ENCODE results near the gene FAM153A.
"Not testable (repeated sequence)": the region's sequence is repeated elsewhere in the genome, so short reads cannot be mapped to it uniquely, and the experiment has no call there.

Gene FAM153A

DNA sequence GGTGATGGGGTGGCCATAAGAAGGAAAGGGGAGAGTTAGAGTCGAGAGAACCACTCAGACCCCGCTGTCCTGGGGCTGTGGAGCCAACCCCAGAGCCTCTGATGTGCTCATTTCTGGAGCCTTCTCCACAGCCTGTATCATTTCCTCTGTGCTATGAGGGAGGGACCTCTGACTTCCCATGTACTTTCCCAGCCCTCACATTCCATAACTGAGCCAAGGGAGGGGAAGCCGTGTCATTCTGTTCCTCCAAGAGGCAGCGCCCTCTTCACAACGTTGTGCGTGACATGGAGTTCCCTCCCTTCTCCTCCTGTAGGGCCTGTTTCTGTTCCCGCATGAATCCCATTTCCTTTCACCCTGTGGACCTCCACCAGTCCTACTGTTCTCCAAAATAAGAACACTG is 57.8 kb downstream of the FAM153A start:
- DNase-seq = not testable (repeated sequence)

DNA sequence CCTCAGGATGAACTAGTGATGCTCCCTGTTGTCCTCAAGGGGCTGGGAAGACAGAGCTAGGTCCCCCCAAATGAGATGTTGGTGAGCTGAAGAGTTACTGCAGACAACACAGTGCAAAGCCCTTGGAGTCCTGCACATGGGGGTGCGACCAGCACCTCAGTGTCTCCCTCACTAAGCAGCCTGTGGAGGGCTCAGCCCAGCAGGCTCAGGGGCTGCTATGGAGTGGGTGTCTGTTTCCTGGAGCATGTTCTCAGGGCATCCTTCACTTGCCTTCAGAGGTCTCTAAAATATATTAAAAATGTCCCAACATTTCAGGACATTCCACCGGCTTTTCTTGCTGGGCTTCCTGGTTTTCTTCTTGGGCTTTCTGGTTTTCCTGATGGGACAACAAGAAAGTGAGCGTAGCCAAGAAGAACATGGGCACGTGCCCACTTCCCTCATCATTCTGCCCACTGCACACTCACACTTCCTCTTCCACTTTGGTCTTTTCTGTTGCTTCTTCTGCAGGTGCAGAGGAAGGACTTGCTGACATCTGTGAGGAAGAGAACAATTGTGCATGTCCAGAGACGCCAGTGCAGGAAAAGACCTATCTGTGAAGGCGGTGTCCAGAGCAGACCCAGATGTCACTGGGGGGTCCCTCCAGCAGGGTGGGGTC is 58.7 kb downstream of the FAM153A start:
- not testable (repeated sequence) for DNase-seq

DNA sequence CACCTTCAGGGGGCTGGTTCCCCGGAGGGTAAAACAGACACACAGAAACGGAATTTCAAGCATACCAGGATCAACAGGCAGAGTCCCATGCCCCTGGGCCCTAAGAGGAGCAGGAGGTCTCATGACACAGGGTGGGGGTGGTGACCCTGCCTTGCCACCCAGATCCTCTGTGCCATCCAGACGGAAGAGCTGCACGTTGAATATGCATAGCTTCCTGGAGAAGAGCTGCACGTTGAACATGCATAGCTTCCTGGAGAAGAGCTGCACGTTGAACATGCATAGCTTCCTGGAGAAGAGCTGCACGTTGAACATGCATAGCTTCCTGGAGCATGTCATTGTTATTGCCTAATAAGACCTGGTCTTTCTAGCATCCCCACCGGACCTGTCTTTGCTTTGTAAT is 59.9 kb downstream of the FAM153A start:
- DNase-seq = not testable (repeated sequence)

DNA sequence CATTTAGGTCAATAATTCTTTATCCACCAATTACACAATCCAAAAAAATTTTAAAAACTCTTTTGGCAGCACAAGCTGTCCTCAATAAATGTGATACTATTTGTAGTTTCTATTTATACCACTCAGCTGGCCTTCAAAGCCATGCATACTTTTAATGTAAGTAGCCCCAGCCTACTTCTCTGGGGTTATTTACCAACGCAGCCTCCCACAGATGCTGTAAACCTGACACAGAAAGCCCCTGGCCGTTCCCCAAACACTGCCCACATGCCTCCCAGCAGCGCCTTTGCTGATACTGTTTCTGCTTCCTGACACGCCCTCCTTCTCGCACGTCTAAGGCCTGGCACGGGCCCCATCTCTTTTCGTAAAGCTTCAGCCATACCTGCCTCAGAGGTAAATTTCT is 62.7 kb downstream of the FAM153A start:
- not testable (repeated sequence) for DNase-seq

DNA sequence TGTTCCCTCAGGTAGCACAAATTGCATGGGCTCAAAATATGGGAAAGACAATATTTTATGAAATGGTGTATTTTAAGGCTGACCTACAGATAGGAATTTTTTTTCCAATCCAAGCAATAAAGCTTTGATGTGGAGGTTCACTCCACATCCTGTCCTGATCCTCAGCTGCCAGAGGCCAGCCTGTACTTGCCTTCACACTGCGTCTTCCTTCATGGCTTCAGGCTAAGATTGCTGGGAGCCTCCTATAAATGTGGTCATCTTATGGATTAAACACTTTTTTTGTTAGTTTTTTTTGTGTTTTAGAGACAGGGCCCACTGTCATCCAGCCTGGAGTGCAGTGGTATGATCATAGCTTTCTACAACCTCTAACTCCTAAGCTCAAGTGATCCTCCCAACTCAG is 67.3 kb downstream of the FAM153A start:
- DNase-seq = not testable (repeated sequence)

DNA sequence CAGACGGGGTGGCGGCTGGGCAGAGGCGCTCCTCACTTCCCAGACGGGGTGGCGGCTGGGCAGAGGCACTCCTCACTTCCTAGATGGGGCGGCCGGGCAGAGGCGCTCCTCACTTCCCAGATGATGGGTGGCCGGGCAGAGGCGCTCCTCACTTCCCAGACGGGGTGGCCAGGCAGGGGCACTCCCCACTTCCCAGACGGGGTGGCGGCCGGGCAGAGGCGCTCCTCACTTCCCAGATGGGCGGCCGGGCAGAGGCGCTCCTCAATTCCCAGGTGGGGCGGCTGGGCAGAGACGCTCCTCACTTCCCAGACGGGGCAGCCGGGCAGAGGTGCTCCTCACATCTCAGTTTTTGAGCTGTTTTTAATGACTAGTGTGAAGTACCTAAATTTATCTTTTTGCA is 86.6 kb downstream of the FAM153A start:
- not testable (repeated sequence) for DNase-seq

DNA sequence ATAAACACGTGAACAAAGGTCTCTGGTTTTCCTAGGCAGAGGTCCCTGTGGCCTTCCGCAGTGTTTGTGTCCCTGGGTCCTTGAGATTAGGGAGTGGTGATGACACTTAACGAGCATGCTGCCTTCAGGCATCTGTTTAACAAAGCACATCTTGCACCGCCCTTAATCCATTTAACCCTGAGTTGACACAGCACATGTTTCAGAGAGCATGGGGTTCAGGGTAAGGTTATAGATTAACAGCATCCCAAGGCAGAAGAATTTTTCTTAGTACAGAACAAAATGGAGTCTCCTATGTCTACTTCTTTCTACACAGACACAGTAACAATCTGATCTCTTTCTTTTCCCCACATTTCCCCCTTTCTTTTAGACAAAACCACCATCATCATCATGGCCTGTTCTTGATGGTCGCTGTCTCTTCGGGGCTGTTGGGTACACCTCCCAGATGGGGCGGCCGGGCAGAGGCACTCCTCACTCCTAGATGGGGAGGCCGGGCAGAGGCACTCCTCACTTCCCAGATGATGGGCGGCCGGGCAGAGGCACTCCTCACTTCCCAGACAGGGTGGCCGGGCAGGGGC is 87.3 kb downstream of the FAM153A start:
- not testable (repeated sequence) for DNase-seq

DNA sequence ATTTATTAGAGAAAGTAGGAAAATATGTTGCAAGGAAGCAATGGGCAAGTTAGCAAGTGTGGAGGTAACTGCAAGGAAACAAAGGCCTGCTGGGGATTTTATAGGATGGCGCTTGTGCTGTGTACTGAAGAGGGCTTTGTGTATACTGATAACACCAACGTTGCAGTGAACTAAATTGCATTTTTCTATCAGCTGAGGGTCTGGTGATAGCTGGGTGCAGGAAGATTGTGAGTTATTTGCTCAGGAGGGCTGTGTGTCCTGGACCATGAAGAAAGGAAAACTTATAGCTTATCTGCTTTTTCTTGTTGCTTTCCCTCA is 88.2 kb downstream of the FAM153A start:
- DNase-seq = not testable (repeated sequence)

DNA sequence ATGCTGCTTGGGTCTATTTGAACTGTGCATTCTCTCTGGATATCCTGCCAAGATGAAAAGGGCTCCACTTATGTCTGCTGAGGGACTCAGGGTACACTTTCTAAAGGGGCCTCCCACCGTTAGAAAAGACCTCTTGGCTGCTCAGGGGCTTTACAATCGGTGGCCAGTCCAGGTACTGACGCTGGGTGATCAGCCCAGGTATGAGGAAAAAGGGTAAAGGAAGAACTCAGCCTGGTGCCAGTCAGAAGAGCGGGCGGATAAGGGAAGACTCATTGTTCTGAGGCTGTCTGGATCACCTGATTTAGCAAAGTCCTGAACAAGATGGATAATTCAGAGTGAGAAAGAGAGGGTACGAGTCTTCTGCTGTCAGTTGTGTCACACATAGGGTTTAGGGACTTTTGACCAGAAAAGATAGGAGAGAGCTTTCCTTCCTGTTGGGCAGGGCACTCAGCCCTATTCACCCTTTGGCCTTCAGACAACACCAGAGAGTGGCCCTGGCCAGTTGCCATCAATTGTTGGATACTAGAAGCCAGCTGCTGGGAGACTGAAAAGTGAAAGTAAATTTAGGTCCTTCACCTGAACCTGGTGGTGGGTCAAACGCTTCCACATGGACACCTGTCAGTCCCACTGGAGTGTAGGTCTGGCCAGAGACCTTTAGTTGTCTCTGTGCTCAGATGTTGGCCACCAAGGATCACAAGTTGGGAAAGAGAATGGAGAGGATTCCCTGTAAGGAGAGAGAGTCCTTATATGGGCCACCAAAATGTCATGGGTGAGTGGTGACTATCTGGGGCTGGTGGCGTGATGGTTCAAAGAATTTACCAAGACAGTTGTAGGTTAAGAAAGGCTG is 88.8 kb downstream of the FAM153A start:
- not testable (repeated sequence) for DNase-seq

DNA sequence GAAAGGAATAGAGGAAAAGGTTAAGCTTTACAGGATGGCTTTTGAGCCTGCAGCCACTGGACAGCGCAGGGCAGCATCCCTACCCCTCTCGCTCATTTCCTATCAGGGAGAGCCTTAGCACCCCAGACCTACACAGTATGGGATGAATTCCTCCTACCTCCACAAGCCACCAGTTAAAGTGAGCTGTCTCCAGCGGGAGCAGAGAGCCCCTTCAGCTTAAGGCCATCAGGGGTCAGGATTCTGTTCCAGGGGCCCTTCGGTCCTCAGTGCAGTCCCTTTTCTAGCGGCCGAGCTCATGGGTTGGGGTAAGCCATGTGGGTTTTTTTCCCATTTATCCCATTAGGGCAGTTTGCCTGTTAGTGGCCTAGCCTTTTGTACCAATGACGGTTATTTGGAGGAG is 89.7 kb downstream of the FAM153A start:
- DNase-seq = not testable (repeated sequence)

DNA sequence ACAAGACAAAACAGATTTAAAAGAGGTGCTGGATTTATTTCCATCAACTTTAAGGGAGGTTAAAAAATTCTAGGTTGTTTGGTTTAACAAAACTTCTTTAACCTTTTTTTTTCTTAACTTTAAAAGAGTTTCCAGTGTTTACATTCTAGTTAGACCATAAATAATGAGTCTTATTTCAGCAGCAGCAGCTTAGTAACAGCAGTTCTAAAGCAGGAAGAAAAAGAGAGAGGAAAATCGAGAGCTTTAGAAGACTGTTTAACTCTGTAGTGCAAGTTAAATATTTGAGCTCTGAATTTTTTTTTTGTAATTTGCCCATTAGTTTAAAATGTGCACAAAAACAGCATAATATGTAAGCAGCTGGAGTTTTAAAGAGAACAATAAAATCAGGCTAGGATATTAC is 90.2 kb downstream of the FAM153A start:
- DNase-seq = not testable (repeated sequence)

DNA sequence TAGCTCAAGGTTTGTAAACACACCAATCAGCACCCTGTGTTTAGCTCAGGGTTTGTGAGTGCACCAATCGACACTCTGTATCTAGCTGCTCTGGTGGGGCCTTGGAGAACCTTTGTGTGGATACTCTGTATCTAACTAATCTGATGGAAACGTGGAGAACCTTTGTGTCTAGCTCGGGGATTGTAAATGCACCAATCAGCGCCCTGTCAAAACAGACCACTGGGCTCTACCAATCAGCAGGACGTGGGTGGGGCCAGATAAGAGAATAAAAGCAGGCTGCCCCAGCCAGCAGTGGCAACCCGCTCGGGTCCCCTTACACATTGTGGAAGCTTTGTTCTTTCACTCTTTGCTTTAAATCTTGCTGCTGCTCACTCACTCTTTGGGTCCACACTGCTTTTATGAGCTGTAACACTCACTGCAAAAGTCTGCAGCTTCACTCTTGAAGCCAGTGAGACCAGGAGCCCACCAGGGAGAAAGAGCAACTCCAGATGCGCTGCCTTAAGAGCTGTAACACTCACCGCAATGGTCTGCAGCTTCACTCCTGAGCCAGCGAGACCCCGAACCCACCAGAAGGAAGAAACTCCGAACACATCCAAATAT is 93.6 kb downstream of the FAM153A start:
- DNase-seq = not testable (repeated sequence)

DNA sequence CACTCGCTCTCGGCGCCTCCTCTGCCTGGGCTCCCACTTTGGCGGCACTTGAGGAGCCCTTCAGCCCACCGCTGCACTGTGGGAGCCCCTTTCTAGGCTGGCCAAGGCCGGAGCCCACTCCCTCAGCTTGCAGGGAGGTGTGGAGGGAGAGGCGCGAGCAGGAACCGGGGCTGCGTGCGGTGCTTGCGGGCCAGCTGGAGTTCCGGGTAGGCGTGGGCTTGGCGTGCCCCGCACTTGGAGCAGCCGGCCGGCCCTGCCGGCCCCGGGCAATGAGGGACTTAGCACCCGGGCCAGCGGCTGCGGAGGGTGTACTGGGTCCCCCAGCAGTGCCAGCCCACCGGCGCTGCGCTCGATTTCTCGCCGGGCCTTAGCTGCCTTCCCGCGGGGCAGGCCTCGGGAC is 94.6 kb downstream of the FAM153A start:
- DNase-seq = not testable (repeated sequence)

DNA sequence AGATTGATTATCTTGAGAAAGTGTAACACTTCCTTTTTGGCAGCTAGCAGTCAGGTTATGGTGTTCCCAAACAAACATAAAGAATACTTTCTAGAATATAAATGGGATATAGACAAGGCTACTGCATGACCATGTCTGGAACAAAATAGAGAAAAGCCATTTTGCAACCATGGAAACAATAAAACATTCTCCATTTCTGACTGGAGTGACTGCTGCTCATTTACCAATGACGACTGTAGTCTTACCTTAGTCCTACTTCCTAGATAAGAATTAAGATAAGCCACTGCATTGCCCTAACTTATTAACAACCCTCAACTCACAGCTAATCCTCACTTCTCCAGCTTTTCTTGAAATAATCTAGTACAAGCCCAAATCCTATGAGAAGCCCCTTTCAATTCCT is 100.8 kb downstream of the FAM153A start:
- not testable (repeated sequence) for DNase-seq
